A549 (cell line): ENCODE data around the gene EEF2KMT.

Experiments used
- ESRRA ChIP-seq: fragments of 150-350 bp; IDR thresholded peaks from 2 replicates; pipeline ENCODE4 v1.6.1; 2014; ENCODE audit warnings: mild to moderate bottlenecking, low read length, borderline replicate concordance
- FOXS1 ChIP-seq: fragments of 250-450 bp; sonication (Bioruptor Pico); IDR thresholded peaks from 2 replicates; pipeline ENCODE4 v1.5.0; 2020; ENCODE audit warnings: mild to moderate bottlenecking, moderate library complexity

DNA sequence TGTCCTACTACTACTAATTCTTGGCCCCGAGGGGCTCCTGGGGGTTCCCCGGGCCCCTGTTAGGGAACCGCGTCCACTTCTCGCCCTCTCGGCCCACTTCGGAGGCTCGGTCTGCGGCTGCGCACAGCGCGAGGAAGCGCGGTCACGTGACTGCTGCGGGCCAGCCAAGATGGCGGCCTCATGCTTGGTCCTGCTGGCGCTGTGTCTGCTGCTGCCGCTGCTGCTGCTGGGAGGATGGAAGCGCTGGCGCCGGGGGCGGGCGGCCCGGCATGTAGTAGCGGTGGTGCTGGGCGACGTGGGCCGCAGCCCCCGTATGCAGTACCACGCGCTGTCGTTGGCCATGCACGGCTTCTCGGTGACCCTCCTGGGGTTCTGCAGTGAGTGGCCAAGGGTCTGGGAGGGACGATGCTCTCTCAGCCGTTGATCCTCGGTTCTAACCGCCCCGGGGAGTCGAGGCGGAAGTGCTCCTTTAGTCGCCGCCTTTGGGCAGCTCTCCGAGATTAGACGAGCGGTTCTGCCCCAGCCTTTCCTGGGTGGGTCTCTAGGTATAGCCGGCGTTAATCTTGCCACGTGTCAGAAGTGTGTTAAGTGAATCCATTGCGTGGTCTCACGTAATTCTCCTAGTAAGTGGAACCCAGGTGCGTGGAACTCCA lies 25.8 kb downstream of the EEF2KMT start, which contains the start of gene ALG1:
- no peak for TF ChIP-seq FOXS1 (CRISPR knock-in tag)
- TF ChIP-seq ESRRA = no peak
